ENCODE results near the gene POGK. TPM values are rescaled to one million over a fixed set of nuclear protein-coding genes. Genes with fewer than 3 reads are reported as not detected.

The POGK gene
- polyA plus RNA-seq, 12 donors: 11.6 to 23.0 (median 15.4) TPM; not detected in 1

DNA sequence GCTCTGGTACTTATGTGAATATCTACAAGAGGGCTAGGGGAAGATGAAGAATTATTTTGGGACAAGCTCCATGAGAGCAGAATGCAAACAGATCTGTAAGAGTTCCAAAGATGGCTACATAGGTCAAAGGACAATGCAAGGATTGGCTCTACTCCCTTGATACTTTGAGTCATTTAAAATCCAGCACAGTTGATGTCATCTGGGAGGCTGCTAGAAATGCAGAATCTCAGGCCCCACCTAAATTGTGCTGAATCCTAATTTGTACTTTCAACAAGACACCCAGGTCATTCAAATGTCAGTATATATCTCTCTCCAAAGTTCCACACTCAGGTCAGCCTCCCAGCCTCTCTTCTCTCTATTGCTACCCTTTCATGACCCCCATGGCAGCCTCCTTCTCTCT, 60.5 kb downstream of the POGK start:
- DNase-seq: no peak

DNA sequence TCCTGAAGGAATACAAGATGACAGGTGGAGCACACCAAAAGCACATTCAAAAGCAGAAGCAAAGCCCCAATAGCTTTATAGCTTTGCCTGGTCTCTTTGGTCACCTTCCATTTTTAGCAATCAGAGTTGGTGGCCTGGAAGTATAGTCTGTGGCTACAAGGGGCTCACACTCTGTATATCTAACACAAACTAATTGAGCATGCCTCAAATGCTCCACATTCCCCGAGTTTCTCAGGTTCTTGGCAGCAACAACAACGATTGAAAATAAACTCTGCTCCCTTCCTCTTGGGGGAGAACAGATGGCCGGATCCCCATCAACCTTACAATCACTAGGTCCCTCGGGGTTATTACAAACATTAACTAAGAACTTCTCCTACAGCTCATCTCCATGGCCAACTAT, 61.7 kb downstream of the POGK start:
- no peak for DNase-seq

DNA sequence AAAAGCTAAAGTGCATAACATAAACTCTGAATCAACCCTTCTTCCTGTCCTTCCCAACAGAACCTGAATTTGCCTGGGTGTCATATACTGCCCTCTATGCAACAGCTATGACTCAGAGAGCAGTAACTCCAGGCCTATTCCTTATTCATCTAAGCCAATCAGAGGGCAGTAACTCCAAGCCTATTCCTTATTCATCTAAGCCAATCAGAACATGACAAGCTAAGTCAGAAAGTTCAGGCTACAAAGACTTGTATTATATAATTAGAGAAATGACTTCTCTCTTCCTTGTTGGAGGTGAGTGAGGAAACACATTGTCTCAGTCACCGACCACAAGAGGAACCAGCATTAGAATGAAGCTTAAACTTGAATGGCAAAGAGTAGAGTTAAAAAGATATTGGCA, 63.0 kb downstream of the POGK start:
- DNase-seq: no peak

DNA sequence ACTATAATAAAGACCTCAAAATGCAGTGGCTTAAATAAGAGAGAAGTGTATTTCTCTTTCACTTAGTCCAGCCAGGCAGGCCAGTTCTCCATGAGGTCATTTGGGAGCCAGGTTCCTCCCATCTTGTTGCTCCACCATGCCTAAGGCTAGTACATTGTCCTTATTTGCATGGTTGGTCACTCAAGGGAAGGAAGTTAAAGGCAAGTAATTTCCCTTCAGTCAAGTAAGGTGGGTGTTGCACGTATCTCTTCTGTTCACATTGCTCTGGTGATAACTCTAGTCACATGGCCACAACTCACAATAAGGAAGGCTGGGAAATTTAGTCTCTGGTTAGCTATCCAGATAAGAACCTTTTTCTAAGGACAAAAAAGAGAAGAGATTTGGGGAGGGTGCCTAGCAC, 64.0 kb downstream of the POGK start:
- DNase-seq: no peak

DNA sequence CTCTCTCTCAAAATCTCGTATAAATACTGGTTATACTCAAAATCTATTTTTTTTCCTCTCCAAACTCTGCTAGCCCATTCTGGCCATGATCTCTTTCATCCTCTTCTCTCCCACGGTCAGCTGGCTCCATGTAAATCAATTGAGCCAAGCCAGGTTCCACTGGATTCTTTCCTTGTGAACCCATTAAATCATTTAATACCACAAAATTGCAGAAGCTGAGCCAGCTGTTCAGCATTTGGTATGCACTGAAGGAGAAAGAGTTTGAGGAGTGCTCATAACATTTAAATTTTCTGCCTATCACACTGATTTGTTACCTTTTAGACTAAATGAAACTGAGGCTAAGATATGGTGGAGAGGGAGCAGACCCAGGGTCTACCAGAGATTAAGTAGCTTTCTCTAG, 65.9 kb downstream of the POGK start:
- DNase-seq: peak; percentile 28

DNA sequence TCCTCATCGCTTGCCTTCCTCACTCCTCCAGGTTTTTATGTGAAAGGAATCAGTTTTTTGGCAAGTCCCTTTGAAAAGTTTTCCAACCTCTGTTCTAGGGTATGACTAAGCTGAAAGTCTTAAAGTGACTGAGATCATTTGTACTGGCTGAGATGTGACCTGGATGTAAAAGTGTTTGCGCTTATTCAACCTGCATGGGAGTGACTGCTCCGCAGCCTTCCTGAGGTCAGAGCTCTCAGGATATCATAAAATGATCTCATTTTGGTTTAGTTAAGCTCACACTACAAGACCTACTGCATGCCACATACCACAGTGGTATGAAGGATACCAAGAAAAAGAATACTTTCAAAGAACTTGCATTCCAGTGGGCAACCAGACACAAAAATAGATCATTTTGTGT, 66.6 kb downstream of the POGK start:
- DNase-seq: peak; percentile 26

Other genes starting within 250 kb of the POGK start
- gene TADA1, start 36.8 kb downstream of the POGK start, polyA plus RNA-seq (ENCODE audit: insufficient read length in 12 of 12): 10 to 100 TPM in 11 of 12 donors, not detected in 1; 11.4 to 19.7 (median 14.8) TPM
- 1 to 10 TPM in 11 of 12 donors, not detected in 1; 1.3 to 5.0 (median 2.0) TPM for gene ILDR2, start 136.1 kb downstream of the POGK start, polyA plus RNA-seq (ENCODE audit: insufficient read length in 12 of 12)
- 1 to 10 TPM in 1 of 12 donors, under 1 TPM in 9, not detected in 2; 0.20 to 1.1 (median 0.48) TPM for gene MAEL, start 149.8 kb downstream of the POGK start, polyA plus RNA-seq (ENCODE audit: insufficient read length in 12 of 12)

Data from muscle of arm (tissue), 12 donors.